NCI-H1092 (cell line): ENCODE measurements around the gene SLC6A16.
"Not testable (repeated sequence)": the region's sequence is repeated elsewhere in the genome, so short reads cannot be mapped to it uniquely, and the experiment has no call there.

Experiments used
- DNase-seq: peaks from one replicate; lab custom pipeline; 2025; lab: John Stamatoyannopoulos, UW

Gene SLC6A16

GRCh38 chr19:49324801-49325576 is at the start of gene SLC6A16:
TSS of gene SLC6A16 (minus strand) at chr19:49325191. CDS start at chr19:49311347, 13,844 bp downstream.
- no peak for DNase-seq

DNA sequence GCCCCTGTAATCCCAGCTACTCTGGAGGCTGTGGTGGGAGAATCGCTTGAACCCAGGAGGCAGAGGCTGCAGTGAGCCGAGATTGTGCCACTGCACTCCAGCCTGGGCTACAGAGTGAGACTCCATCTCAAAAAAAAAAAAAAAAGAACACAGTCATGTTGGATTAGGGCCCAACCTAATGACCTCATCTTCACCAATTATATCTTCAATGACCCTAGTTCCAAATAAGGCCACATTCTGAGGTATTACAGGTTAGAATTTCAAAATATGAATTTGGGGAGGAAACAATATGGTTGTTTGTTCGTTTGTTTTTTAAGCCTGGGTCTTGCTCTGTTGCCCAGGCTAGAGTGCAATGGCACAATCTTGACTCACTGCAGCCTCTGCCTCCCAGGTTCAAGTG is 48.2 kb upstream of the SLC6A16 start:
- DNase-seq = not testable (repeated sequence)

- DNase-seq = no peak
These were observed 46.2 kb upstream of the SLC6A16 start for GRCh38 chr19:49371184-49371583.

- no peak for DNase-seq
These were observed 43.8 kb upstream of the SLC6A16 start for GRCh38 chr19:49368711-49369358.

DNA sequence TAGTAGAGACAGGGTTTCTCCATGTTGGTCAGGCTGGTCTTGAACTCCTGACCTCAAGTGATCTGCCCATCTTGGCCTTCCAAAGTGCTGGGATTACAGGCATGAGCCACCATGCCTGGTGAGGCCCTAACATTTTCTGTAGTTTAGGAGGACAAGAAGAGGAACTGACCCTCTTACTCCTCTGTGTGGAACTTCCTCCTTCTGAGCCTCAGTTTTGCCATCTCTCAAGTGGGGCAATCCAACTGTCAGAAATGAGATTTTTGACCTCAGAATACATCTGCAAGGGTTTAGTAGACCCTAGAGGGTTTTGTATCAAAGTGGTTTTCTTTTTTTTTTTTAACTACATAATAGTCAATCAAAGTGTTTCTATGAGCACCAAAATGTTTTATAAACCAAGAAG is 41.1 kb upstream of the SLC6A16 start:
- no peak for DNase-seq

GRCh38 chr19:49364083-49364737 is 39.2 kb upstream of the SLC6A16 start:
- no peak for DNase-seq

- no peak for DNase-seq
These were observed 38.5 kb upstream of the SLC6A16 start, which contains the start of gene DKKL1 for GRCh38 chr19:49363268-49364082. TSS of gene DKKL1 (plus strand) at chr19:49363877. CDS start at chr19:49363999, 122 bp downstream.

DNA sequence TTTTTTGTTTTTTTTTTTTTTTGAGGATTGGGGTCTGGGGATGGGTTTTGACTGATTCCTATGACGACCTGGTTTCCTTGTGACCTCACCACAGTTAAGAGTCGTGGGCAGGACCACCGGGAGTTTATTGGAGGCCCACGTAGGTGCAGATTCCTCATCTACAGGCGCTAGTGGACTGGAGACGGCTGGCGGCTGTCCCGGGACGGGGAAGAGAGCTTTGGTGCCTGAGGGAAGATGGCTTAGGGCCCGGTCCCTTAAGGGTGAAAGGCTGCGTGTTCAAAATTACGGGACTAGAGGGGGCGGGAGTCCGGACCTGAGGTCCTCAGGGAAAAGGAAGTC is 37.9 kb upstream of the SLC6A16 start:
- DNase-seq = no peak

DNA sequence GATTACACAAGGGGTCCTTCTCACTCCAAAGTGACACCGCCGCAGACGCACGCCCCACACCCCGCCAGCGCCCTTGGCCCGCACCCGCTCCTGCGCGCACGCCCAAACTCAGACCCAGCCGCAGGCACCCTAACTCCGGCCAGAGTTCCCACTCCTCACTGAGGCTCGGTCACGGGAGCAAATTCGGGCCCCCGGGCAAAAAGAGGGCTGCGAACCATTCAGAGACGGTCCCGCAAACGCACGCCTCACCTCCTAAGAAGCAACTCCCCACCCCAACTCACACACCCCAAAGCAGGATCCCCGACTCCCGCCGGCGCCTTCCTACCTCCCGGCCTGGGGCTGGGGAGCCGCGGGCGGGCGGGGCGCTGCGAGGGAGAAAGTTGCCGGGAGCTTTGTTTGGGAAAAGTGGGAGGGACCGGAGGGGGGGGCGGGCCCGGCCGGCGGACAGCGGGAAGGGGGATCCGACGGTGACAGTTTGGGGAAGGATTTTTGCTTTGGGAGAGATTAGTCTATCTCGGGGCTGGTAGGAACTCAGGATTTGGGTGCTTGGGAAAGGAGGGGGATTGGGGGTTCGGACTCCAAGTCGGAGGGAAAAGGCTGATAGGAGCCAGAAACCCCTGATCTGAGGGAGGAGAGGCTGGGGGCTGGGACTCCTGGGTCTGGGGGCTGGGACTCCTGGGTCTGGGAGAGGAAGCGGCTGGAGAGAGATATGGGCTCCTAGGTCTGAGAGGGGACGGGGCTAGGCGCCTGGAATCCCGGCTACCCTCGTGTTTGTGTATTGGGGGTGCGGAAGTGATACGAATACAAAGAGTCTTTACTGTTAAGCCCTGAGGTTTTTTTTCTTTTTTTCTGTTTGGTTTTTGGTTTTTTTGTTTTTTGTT is 37.3 kb upstream of the SLC6A16 start, which contains the start of gene TEAD2:
Gene TEAD2 (minus strand): TSS at position 369 of the 881 bp plus-strand sequence. CDS start 2,341 bp downstream, outside the sequence.
- DNase-seq = no peak

DNA sequence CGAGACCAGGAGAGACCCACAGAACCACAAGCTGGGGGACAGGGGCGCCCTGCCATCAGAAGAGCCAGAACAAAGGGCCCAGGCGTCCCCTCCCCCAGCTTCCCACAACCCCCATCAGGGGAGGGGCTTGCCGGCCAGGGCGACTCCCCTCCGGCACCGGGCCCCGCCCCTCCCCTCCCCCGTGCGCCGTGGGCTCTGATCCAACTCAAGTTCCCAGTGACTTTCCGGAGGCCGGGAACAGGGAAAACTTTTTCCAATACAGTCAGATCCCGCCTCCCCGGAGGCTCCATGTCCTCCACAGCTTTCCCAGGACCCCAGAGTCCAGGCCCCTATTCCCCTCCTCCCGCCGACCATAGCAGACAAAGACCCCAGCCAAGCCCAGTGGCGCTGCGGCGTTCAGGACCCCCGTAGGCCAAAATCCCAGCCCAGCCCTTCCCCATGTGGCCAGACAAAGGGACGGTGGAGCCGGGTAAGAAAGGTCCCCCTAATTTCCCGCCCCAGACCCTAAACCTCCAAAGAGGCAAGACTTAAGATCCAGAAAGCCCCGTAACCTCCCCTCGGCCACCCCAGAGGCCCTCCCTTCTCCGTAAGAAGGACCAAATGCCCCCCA is 36.6 kb upstream of the SLC6A16 start:
- no peak for DNase-seq

- DNase-seq = no peak
These were observed 35.1 kb upstream of the SLC6A16 start for GRCh38 chr19:49359851-49360820.

DNA sequence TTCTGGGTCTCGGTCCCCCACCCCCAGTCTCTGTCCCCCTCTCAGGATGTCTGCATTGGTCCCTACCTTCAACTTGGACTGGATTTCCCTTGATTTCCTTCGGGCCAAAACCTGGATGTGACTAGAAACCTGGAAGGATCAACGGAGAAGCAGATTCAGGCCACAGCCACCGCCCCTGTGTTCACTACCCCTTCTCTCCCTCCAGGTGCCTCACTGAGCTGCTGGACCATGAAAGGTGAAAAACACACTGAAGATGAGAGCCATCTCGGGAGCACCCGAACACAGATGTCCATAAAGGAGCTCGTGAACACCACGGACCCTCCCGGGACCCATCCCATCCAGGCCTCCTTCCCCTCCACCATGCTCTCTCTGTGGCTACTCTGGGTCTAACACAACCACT is 32.2 kb upstream of the SLC6A16 start:
- DNase-seq = no peak

DNA sequence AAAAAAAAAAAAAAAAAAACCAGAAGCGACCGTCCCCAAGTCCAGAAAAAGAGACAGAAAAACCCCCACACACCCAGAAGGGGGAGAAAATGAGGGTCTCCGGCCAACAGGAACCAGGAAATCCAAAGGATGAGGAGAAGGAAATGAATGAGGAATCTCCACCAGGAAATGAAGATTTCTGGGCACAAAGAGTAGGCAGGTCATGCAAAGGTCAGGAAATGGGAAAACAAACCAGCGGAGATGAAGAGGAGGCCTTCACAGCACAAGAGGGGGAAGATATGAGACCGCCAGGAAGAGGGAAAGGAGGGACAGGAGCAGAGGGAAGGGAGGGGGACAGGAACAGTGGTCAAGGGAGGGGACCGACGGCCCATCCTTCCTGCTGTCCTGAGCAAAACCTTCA is 31.4 kb upstream of the SLC6A16 start:
- DNase-seq = no peak

- DNase-seq = no peak
These were observed 30.9 kb upstream of the SLC6A16 start for GRCh38 chr19:49355909-49356353.

DNA sequence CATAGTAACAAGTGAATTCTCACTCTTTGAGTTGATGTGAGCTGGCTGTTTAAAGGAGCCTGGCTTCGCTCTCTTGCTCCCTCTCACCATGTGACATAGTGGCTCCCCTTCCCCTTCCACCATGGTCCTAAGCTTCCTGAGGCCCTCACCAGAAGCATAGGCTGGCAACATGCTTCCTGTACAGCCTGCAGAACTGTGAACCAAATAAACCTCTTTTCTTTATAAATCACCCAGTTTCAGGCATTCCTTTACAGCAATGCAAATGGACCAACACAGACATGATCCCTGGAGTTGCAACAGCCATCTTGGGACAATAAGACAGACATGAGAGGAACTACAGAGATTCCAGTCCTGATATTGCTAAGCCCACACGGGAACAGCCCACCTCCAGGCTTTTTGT is 24.6 kb upstream of the SLC6A16 start:
- no peak for DNase-seq

DNA sequence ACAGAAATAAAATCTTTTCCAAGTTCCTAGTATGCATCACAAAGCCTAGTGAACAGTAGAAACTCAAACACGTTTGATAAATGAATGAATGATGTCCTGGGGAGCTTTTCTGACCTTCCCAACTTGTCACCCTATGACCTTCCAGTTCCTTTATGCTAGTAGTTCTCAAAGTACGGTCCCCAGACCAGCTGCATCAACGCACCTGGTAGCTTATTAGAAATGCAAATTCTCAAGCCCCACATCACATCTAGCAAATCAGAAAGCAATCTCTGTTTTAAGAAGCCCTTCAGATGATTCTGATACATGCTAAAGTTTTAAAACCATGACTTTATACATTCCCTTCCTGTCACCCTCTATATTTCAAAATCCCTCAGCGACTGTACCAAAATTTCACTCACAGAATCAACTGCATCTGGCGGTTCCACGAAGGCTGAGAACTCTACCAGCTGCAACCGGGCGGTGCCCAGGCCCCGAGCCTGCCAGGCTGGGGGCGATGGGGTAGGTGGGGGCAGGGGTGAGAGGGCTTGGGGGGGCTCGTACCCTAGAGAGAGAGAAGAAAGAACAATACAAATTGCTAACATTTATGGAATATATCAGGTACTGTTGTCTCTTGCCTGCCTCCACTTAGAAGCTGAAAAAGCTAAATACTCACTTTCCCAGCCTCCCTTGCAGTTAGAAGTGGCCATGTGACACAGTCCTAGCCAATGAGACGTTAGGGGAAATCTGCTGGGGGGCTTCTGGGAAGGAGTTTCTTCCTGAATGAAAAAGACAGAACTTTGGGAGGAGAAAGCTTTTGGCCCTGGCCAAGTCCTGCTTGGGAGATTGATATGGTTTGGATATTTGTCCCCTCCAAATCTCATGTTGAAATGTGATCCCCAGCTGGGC is 23.6 kb upstream of the SLC6A16 start:
- DNase-seq = no peak

DNA sequence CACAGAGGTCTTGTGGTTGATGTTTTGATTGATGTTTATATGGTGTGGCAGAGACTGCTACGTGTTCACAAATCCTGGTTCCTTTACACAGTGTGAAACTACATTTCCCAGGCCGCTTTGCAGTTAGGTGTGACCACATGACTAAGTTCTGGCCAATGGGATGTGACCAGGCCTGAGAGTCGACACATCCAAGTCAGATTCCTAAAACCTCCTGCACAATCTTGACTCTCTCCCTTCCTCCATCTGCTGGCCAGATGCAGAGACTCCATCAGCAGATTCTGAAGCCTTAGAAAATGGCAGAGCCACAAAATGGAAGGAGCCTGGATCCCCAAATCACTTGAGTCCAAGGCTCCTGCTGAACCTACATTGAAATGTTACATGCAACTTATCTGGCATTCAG is 22.8 kb upstream of the SLC6A16 start:
- no peak for DNase-seq

GRCh38 chr19:49347191-49347590 is 22.2 kb upstream of the SLC6A16 start:
- DNase-seq = no peak
